Right lobe of liver (tissue), 4 donors: ENCODE measurements around the gene OXA1L.

Source experiments
- POLR2A ChIP-seq: fragments of 450-650 bp; IDR thresholded peaks from one replicate; pipeline ENCODE4 v1.6.1; 2017; ENCODE audit warnings: antibody characterized with exemption, mild to moderate bottlenecking
- TF ChIP-seq, protein P1 (sequence below), 4 donors: fragments of 200-600 bp in 3 of 4; fragments of 450-650 bp in 1 of 4; IDR thresholded peaks; one replicate each; pipeline versions ENCODE4 v1.5.1 to v1.8.0; 2016 to 2022; ENCODE audit warnings: antibody characterized with exemption in 4 of 4, mild to moderate bottlenecking in 2 of 4
- donor health status: DM: no; HTN: no; CAD: no.
- donor health status: DM: no; HTN: no; CAD: no.
- donor health status: DM: no; HTN: yes; CAD: no.

DNA sequence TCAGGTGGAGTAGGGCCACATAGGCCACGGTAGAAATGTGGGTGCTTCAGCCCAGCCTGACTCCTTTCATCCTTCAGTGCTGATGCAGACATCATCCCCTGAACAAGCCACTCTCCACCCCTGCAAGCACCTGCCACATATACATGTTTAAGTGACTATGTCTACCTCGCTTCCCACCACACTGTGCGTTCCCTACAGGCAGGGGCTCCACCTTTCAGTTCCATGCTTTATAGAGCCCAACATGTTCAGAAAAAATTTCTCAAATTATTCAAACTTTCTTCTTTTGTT, 37.1 kb downstream of the OXA1L start:
- TF ChIP-seq, protein P1, sequence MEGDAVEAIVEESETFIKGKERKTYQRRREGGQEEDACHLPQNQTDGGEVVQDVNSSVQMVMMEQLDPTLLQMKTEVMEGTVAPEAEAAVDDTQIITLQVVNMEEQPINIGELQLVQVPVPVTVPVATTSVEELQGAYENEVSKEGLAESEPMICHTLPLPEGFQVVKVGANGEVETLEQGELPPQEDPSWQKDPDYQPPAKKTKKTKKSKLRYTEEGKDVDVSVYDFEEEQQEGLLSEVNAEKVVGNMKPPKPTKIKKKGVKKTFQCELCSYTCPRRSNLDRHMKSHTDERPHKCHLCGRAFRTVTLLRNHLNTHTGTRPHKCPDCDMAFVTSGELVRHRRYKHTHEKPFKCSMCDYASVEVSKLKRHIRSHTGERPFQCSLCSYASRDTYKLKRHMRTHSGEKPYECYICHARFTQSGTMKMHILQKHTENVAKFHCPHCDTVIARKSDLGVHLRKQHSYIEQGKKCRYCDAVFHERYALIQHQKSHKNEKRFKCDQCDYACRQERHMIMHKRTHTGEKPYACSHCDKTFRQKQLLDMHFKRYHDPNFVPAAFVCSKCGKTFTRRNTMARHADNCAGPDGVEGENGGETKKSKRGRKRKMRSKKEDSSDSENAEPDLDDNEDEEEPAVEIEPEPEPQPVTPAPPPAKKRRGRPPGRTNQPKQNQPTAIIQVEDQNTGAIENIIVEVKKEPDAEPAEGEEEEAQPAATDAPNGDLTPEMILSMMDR (IDR thresholded peaks at IDR 0.05) = no peak
- no peak for TF ChIP-seq POLR2A
